ENCODE measurements around the gene DOCK7.

DNA sequence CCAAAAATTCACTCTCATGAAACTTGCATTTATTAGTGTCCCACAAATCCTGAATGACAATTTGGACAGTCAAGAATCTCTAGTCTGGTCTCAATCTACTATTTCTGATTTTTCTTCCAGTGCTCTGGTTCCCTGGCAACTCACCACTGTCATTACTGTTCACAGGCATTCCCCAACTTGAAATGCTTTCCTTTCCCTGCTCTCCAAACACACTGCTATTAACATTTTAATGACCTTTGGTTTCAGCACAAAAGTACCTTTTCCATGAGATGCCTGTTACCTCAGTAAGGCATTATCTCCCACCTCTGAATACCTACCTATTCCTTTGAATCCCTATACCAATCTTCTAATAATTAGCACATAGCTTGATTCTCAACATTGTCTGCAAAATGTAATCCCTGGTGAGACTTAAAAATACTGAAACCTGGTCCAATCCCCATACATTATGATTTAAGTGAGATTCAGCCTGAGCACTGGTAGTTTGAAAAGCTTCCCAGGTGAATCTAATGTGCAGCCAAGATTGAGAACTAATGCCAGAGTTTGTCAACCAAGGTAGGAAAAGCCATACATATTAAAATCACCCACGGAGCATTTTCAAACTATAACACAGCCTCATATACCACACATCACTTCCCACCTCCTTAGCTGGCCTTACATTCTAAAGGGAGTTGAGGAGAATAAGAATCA lies 102.6 kb downstream of the DOCK7 start:
- TF ChIP-seq, protein P1, sequence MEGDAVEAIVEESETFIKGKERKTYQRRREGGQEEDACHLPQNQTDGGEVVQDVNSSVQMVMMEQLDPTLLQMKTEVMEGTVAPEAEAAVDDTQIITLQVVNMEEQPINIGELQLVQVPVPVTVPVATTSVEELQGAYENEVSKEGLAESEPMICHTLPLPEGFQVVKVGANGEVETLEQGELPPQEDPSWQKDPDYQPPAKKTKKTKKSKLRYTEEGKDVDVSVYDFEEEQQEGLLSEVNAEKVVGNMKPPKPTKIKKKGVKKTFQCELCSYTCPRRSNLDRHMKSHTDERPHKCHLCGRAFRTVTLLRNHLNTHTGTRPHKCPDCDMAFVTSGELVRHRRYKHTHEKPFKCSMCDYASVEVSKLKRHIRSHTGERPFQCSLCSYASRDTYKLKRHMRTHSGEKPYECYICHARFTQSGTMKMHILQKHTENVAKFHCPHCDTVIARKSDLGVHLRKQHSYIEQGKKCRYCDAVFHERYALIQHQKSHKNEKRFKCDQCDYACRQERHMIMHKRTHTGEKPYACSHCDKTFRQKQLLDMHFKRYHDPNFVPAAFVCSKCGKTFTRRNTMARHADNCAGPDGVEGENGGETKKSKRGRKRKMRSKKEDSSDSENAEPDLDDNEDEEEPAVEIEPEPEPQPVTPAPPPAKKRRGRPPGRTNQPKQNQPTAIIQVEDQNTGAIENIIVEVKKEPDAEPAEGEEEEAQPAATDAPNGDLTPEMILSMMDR (IDR thresholded peaks at IDR 0.05; ENCODE audit: control extremely low read depth in 1 of 3, insufficient read depth in 1 of 3, low read depth in 1 of 3, low read length in 3 of 3): no peak
- no peak for TF ChIP-seq POLR2AphosphoS5 (IDR thresholded peaks at IDR 0.05; ENCODE audit: low read depth, low read length)
- no peak for TF ChIP-seq EZH2 (IDR thresholded peaks at IDR 0.05; ENCODE audit: low read depth, low read length, severe bottlenecking)
- no peak for TF ChIP-seq POLR2A (IDR thresholded peaks at IDR 0.05; ENCODE audit: control extremely low read depth in 1 of 2, low read depth in 2 of 2, low read length in 2 of 2)
- TF ChIP-seq MAFK (IDR thresholded peaks at IDR 0.05; ENCODE audit: low read depth, low read length): no peak
- TF ChIP-seq, protein P2, sequence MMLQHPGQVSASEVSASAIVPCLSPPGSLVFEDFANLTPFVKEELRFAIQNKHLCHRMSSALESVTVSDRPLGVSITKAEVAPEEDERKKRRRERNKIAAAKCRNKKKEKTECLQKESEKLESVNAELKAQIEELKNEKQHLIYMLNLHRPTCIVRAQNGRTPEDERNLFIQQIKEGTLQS (IDR thresholded peaks at IDR 0.05; ENCODE audit: insufficient read depth, low read depth, low read length): no peak
- TF ChIP-seq CEBPB (IDR thresholded peaks at IDR 0.05; ENCODE audit: low read depth, low read length): no peak
- TF ChIP-seq, protein P3, sequence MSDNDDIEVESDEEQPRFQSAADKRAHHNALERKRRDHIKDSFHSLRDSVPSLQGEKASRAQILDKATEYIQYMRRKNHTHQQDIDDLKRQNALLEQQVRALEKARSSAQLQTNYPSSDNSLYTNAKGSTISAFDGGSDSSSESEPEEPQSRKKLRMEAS (IDR thresholded peaks at IDR 0.05): no peak
- TF ChIP-seq CREB1 (IDR thresholded peaks at IDR 0.05): no peak
- TF ChIP-seq GABPA (IDR thresholded peaks at IDR 0.05; ENCODE audit: borderline replicate concordance, insufficient read depth, low read length): no peak

All from H1 (cell line).